Smooth muscle cell (in vitro differentiated cells): ENCODE data around the gene FZD7. TPM values are rescaled to one million over a fixed set of nuclear protein-coding genes. Genes with fewer than 3 reads are reported as not detected.

Experiments
- DNase-seq: peaks from one replicate; lab custom pipeline; 2025; ENCODE audit not compliant: unreplicated experiment; lab: John Stamatoyannopoulos, UW
- H2AFZ ChIP-seq: fragments of 200-600 bp; sonication (generic); 2 replicates; pipeline ENCODE4 v1.6.0; 2016; ENCODE audit warnings: antibody characterized with exemption, low read depth, mild to moderate bottlenecking
- H3F3A ChIP-seq: fragments of 200-600 bp; sonication (generic); 2 replicates; pipeline ENCODE4 v1.6.0; 2017; ENCODE audit warnings: antibody characterized with exemption, low read depth
- H3K27ac ChIP-seq: fragments of 200-600 bp; sonication (generic); 2 replicates; pipeline ENCODE4 v1.5.1; 2016; ENCODE audit warnings: low read depth, mild to moderate bottlenecking
- H3K27me3 ChIP-seq: fragments of 200-600 bp; sonication (generic); 2 replicates; pipeline ENCODE4 v1.6.1; 2016; ENCODE audit warnings: low read depth, mild to moderate bottlenecking
- H3K36me3 ChIP-seq: fragments of 200-600 bp; sonication (generic); 2 replicates; pipeline ENCODE4 v1.5.1; 2016; ENCODE audit warnings: low read depth
- H3K4me1 ChIP-seq: fragments of 200-600 bp; sonication (generic); 2 replicates; pipeline ENCODE4 v1.5.1; 2016; ENCODE audit warnings: low read depth
- H3K4me2 ChIP-seq: fragments of 200-600 bp; sonication (generic); 2 replicates; pipeline ENCODE4 v1.6.0; 2016; ENCODE audit warnings: mild to moderate bottlenecking
- H3K4me3 ChIP-seq: fragments of 200-600 bp; sonication (generic); 2 replicates; pipeline ENCODE4 v1.5.1; 2016; ENCODE audit warnings: mild to moderate bottlenecking
- H3K79me2 ChIP-seq: fragments of 200-600 bp; sonication (generic); 2 replicates; pipeline ENCODE4 v1.6.0; 2016; ENCODE audit warnings: low read depth, mild to moderate bottlenecking
- H3K9ac ChIP-seq: fragments of 200-600 bp; sonication (generic); 2 replicates; pipeline ENCODE4 v1.6.0; 2016; ENCODE audit warnings: low read depth
- H3K9me3 ChIP-seq: fragments of 200-600 bp; sonication (generic); replicated peaks from 2 replicates; pipeline ENCODE4 v1.5.1; 2016; ENCODE audit warnings: low read depth
- H4K20me1 ChIP-seq: fragments of 200-600 bp; sonication (generic); 2 replicates; pipeline ENCODE4 v1.6.0; 2016; ENCODE audit warnings: low read depth
- CTCF ChIP-seq: fragments of 200-600 bp; sonication (generic); IDR thresholded peaks from 2 replicates; pipeline ENCODE4 v1.5.1; 2017; ENCODE audit warnings: borderline replicate concordance, mild to moderate bottlenecking, antibody characterized with exemption; ENCODE audit not compliant: insufficient read depth, poor library complexity, severe bottlenecking
- WGBS: methylation state at CpG from one replicate; pipeline ENCODE4 v1.1.7; 2016; ENCODE audit warnings: low lambda C conversion rate; 5-methylcytosine and 5-hydroxymethylcytosine counted together
- polyA plus RNA-seq: library from polyadenylated mRNA; unstranded; fragments of >200 nt; fragmentation: Nextera tagmentation; extraction: Ambion mirVana; gene quantifications from 2 replicates; pipeline ENCODE4 v1.2.1, GENCODE V29; 2016
- total RNA-seq: library from RNA; depleted of rRNA; stranded (reverse); fragments of >200 nt; gene quantifications from 2 replicates; pipeline ENCODE4 v1.2.3, GENCODE V29; 2014

FZD7 gene
- total and polyA plus RNA-seq, 2 experiments from 2014 or later: 14.8 to 17.0 TPM

DNA sequence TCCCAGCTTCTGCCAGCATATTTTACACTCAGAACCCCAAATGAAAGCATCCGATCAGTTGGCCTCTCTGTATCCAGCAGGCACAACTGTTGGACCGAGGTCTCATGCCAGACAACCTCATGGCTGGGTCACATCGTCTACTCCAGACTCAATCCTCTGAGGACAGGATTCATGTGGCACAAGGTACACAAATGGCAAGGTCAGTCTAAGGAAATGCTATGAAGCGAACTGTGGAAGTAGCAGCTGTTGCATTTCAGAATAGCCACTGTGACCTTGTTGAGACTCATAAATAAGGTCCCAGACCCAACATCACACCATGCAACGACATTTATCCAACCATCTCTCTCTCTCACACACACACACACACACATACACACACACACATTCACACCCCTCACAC, 7.1 kb upstream of the FZD7 start:
- Histone ChIP-seq H2AFZ (no peak overlapping the region), H3F3A (no peaks in the 10 kb centered on the region), H3K79me2 (no peaks in the 10 kb centered on the region), H3K9me3 (no peaks in the 10 kb centered on the region), H3K36me3 (no peaks in the 10 kb centered on the region), H3K4me2 (no peak overlapping the region), H4K20me1 (no peaks in the 10 kb centered on the region), H3K4me1 (peaks cover 46% of the 10 kb centered on the region), H3K27me3 (peaks cover 12% of the 10 kb centered on the region), H3K4me3 (no peak overlapping the region), H3K9ac (no peak overlapping the region), H3K27ac (no peak overlapping the region)
- 92% methylated on average over 5 of the region's 5 CpGs for WGBS
- TF ChIP-seq CTCF: no peak
- no peak for DNase-seq

DNA sequence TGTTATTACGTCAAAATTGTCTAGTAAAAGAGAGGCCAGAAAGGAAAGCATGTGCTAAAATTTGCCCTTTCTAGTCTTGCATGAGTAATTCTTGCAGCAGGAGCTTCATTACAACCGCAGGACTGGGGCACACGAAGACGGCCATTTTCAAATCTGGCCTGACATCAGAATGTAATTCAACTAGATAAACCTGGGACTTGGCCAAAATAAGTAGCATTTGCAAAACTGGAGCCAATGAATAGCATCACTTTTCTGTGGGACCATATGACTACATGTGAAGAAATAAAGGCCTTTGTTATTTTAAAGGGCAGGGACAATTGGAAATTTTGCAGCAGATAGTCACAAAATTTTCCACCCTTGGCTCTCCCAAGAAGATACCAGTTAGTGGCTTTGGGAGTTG, 3.0 kb upstream of the FZD7 start:
- peaks cover 25% of the 10 kb centered on the region for H3K4me1 ChIP-seq
- DNase-seq: no peak
- H4K20me1 ChIP-seq: peaks cover 13% of the 10 kb centered on the region
- peaks cover 7% of the 10 kb centered on the region for H3F3A ChIP-seq
- TF ChIP-seq CTCF: no peak
- peaks cover 7% of the 10 kb centered on the region for H3K79me2 ChIP-seq
- no peak overlapping the region for H3K4me2 ChIP-seq
- no peak overlapping the region for H3K9ac ChIP-seq
- WGBS: 84% methylated on average over 4 of the region's 4 CpGs
- no peak overlapping the region for H2AFZ ChIP-seq
- no peaks in the 10 kb centered on the region for H3K27me3 ChIP-seq
- no peak overlapping the region for H3K4me3 ChIP-seq
- no peak overlapping the region for H3K27ac ChIP-seq
- H3K36me3 ChIP-seq: no peaks in the 10 kb centered on the region
- H3K9me3 ChIP-seq: no peaks in the 10 kb centered on the region

GRCh38 chr2:202031246-202031951, 2.3 kb upstream of the FZD7 start:
- H3K36me3 ChIP-seq: no peaks in the 10 kb centered on the region
- no peak overlapping the region for H3K27ac ChIP-seq
- H3K9me3 ChIP-seq: no peaks in the 10 kb centered on the region
- H2AFZ ChIP-seq: no peak overlapping the region
- H3K27me3 ChIP-seq: no peaks in the 10 kb centered on the region
- H3K4me3 ChIP-seq: peak overlapping the region; percentile 75
- peaks cover 20% of the 10 kb centered on the region for H4K20me1 ChIP-seq
- TF ChIP-seq CTCF: no peak
- no peak for DNase-seq
- 42% methylated on average over 4 of the region's 4 CpGs for WGBS
- peaks cover 25% of the 10 kb centered on the region for H3K4me1 ChIP-seq
- no peak overlapping the region for H3K9ac ChIP-seq
- H3K4me2 ChIP-seq: peak overlapping the region; percentile 92
- H3K79me2 ChIP-seq: peaks cover 14% of the 10 kb centered on the region
- H3F3A ChIP-seq: peaks cover 7% of the 10 kb centered on the region

GRCh38 chr2:202032846-202033316, 774 bp upstream of the FZD7 start:
- no peak for TF ChIP-seq CTCF
- Histone ChIP-seq H3K9me3 (no peaks in the 10 kb centered on the region), H3K4me3 (peak overlapping the region; percentile 75), H3K4me2 (peak overlapping the region; percentile 92), H3K27ac (peak overlapping the region; percentile 88), H3F3A (peaks cover 7% of the 10 kb centered on the region), H3K9ac (peak overlapping the region; percentile 79), H3K79me2 (peaks cover 25% of the 10 kb centered on the region), H3K36me3 (no peaks in the 10 kb centered on the region), H4K20me1 (peaks cover 33% of the 10 kb centered on the region), H2AFZ (peak overlapping the region; percentile 97), H3K4me1 (peaks cover 37% of the 10 kb centered on the region), H3K27me3 (no peaks in the 10 kb centered on the region)
- peak; percentile 80 for DNase-seq
- 1% methylated on average over 37 of the region's 42 CpGs for WGBS
